ENCODE measurements around the gene MOB2. TPM values are rescaled to one million over a fixed set of nuclear protein-coding genes. Genes with fewer than 3 reads are reported as not detected.
A peak's percentile ranks its signal among the peaks of the same experiment; 100 is the strongest.

Gene MOB2
- polyA plus RNA-seq, 6 donors from 2014 or later: 29.7 to 50.8 (median 33.2) TPM

DNA sequence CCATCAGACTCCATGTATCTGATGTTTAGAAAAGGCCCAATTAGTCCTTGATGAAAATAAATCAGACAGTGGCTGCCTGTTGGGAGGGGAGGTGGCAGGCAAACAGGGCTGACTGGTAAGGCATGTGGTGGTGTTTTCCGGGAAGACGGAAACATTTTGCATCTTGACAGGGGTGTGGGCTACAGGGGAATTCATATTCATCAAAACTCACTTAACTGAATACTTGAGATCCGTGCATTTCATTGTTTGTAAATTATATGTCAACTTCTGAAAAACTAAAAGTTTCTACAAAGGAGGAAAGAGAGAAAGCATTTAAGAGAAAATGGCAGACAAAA, 10.1 kb upstream of the MOB2 start:
- no peak for ATAC-seq (ENCODE audit: low read depth in 2 of 2)
- no peaks in the 10 kb centered on the region for H3K27me3 Mint-ChIP-seq
- DNase-seq: no peak
- H3K27ac Mint-ChIP-seq: peak overlapping the region in 1 of 6 donors; percentile 18
- H3K9me3 Mint-ChIP-seq: peaks cover 0 to 3% (median 0%) of the 10 kb centered on the region in 7 donors
- peaks cover 58 to 72% (median 60%) of the 10 kb centered on the region in 3 donors for H3K4me1 Mint-ChIP-seq
- peaks cover 26 to 33% of the 10 kb centered on the region in 2 donors for H3K36me3 Mint-ChIP-seq
- H3K4me3 Mint-ChIP-seq: no peak overlapping the region

DNA sequence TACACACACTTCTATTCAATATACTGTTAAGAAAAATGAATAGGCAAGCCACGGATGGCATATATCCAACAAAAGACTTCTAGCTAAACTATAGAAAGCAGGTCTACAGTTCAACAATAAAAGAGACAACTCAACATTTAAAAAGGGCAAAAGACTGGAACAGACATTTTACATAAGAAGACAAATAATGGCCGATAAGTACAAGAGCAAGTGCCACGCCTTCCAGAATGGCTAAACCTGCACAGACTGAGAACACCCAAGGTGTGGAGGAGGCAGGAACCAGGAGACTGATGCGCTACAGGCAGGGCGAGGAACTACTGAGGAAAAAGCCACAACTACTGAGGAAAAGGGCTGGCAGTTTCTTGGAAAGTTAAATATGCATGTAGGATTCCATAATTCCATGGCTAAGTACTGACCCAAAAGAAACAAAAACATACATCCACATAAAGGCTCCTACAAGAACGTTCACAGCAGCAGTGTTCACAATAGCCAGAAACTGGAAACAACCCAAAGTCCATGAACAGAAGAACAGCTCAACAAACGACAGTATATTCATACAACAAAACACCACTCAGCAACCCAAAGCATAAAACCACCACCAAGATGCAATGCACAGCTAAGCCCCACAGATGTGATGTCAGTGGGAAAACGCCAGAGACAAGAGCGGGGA, 9.6 kb upstream of the MOB2 start:
- H3K27ac Mint-ChIP-seq: no peak overlapping the region
- H3K4me3 Mint-ChIP-seq: no peak overlapping the region
- ATAC-seq (ENCODE audit: low read depth in 2 of 2) (no peak), DNase-seq (no peak)
- peaks cover 0 to 3% (median 0%) of the 10 kb centered on the region in 7 donors for H3K9me3 Mint-ChIP-seq
- no peaks in the 10 kb centered on the region for H3K27me3 Mint-ChIP-seq
- H3K4me1 Mint-ChIP-seq: peaks cover 56 to 67% (median 58%) of the 10 kb centered on the region in 3 donors
- H3K36me3 Mint-ChIP-seq: peaks cover 26 to 33% of the 10 kb centered on the region in 2 donors

DNA sequence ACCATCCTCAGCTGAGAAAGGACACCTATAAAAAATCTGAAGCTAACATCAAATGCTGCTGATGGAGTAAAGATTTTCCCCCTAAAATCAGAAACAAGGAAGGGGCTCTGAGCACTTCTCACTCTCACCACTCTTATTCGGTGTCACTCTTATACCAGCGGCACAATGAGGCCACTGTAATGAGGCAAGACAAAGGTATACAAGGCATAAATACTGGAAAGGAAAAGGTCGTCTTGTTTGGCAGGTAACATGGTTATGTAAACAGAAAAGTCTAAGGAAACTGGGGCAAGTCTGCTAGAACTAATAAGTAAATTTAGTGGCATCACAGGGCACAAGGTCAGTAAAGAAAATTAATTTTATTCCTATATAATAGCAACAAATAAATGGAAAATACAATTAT, 8.1 kb upstream of the MOB2 start:
- H3K9me3 Mint-ChIP-seq: peaks cover 0 to 2% (median 0%) of the 10 kb centered on the region in 7 donors
- H3K4me3 Mint-ChIP-seq: no peak overlapping the region
- no peak for DNase-seq
- H3K4me1 Mint-ChIP-seq: peaks cover 50 to 62% (median 53%) of the 10 kb centered on the region in 3 donors
- no peak overlapping the region for H3K27ac Mint-ChIP-seq
- peaks cover 18 to 22% of the 10 kb centered on the region in 2 donors for H3K36me3 Mint-ChIP-seq
- ATAC-seq (ENCODE audit: low read depth in 2 of 2): no peak
- H3K27me3 Mint-ChIP-seq: no peaks in the 10 kb centered on the region

DNA sequence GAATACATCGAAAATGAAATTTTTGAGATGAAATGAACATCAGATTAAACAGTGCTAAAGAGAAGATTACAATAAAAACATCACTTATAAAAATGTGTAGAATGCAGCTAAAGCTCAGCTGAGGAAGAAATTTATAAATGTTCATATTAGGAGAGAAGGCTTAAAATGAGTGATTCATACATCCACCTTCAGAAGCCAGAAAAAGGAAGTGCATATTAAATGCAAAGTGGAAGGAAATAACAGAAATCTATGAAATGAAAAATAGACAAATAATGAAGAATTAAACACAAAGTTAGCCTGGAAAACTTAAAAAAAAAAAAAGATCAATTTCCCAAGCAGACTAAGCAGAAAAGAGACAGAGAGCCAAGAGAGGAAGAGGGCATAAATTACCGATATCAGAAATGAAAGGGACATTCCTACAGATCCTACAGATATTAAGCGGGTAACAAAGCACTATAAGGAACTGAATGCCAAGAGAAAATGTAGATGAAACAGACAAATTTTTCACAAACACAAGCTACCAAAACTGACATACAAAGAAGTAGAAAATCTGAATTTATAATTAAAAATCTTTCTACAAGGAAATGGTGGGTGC, 7.2 kb upstream of the MOB2 start:
- Mint-ChIP-seq H3K4me3 (peak overlapping the region in 2 of 8 donors; percentile 1 to 46), H3K27ac (peak overlapping the region in 3 of 6 donors; percentile 1 to 50 (median 14)), H3K4me1 (peaks cover 54 to 65% (median 58%) of the 10 kb centered on the region in 3 donors), H3K9me3 (peaks cover 0 to 2% (median 0%) of the 10 kb centered on the region in 7 donors), H3K36me3 (peaks cover 10 to 19% of the 10 kb centered on the region in 2 donors), H3K27me3 (no peaks in the 10 kb centered on the region)
- no peak for ATAC-seq (ENCODE audit: low read depth in 2 of 2)
- DNase-seq: no peak

DNA sequence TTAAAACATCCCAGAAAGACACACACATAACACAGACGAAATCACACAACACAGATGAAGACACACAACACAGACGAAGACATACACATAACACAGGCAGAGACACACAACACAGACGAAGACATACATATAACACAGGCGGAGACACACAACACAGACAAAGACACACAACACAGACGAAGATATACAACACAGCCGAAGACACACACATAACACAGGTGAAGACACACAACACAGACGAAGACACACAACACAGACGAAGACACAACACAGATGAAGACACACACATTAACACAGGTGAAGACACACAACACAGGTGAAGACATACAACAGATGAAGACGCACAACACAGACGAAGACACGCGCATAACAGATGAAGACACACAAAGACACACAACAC, 4.8 kb upstream of the MOB2 start:
- DNase-seq: no peak
- Mint-ChIP-seq H3K27me3 (no peaks in the 10 kb centered on the region), H3K4me1 (peaks cover 36 to 57% (median 56%) of the 10 kb centered on the region in 3 donors), H3K4me3 (no peak overlapping the region), H3K9me3 (peaks cover 0 to 2% (median 0%) of the 10 kb centered on the region in 7 donors), H3K36me3 (peaks cover 6 to 9% of the 10 kb centered on the region in 2 donors), H3K27ac (no peak overlapping the region)
- ATAC-seq (ENCODE audit: low read depth in 2 of 2): no peak

DNA sequence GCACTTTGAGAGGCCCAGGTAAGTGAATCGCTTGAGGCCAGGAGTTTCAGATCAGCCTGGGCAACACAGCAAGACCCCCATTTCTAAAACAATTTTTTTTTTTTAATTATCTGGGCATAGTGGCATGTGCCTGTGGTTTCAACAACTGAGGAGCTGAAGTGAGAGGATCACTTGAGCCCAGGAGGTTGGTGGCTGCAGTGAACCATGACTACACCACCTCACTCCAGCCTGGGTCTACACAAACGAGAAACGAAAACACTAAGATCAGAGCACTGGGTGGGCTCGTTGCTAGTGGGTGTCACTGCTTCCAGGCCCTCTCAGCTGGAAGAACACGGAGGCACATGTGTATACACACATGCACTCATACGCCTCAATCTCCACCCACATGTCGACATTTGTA, 4.1 kb upstream of the MOB2 start:
- H3K9me3 Mint-ChIP-seq: no peaks in the 10 kb centered on the region
- no peaks in the 10 kb centered on the region for H3K27me3 Mint-ChIP-seq

DNA sequence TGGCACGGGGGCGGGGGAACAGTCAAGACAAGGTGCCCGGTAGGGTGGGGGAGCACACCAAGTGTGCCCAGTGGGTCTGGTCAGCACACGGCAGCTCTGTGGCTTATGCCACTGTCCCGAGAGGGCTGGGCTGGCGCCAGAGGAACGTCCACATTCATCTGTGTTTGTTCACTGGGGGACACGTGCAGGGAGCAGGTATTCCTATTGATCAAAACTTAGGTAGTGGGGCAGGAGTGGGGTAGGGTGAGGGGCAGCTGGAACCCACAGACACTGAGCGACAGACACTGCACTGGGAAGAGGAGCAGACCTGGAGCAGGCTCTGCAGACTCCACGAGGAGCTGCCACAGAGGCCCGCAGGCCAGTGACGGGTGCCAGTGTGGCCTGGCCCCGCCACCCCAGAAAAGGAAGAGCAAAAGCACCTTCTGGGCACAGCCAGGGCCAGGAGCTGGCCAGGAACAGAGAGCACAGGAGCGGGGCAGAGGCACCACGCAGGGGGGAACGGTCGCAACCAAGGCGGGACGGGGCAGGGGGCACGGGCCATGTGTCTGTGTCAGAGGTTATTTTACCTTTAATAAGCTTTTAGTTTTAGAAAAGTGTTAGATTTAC, 2.1 kb upstream of the MOB2 start:
- H3K4me3 Mint-ChIP-seq: peak overlapping the region in 2 of 8 donors; percentile 10 to 73
- ATAC-seq (ENCODE audit: low read depth in 2 of 2) (no peak), DNase-seq (no peak)
- H3K27ac Mint-ChIP-seq: no peak overlapping the region
- no peaks in the 10 kb centered on the region for H3K9me3 Mint-ChIP-seq
- no peaks in the 10 kb centered on the region for H3K27me3 Mint-ChIP-seq
- peaks cover 35 to 54% (median 47%) of the 10 kb centered on the region in 3 donors for H3K4me1 Mint-ChIP-seq
- H3K36me3 Mint-ChIP-seq: no peaks in the 10 kb centered on the region

More for the DNA sequence above, 4.1 kb upstream of the MOB2 start:
- ATAC-seq (ENCODE audit: low read depth in 2 of 2): no peak
- H3K27ac Mint-ChIP-seq: no peak overlapping the region
- H3K36me3 Mint-ChIP-seq: peaks cover 0 to 1% of the 10 kb centered on the region in 2 donors
- peak overlapping the region in 1 of 8 donors; percentile 20 for H3K4me3 Mint-ChIP-seq
- H3K4me1 Mint-ChIP-seq: peaks cover 37 to 54% (median 51%) of the 10 kb centered on the region in 3 donors
- DNase-seq: no peak

DNA sequence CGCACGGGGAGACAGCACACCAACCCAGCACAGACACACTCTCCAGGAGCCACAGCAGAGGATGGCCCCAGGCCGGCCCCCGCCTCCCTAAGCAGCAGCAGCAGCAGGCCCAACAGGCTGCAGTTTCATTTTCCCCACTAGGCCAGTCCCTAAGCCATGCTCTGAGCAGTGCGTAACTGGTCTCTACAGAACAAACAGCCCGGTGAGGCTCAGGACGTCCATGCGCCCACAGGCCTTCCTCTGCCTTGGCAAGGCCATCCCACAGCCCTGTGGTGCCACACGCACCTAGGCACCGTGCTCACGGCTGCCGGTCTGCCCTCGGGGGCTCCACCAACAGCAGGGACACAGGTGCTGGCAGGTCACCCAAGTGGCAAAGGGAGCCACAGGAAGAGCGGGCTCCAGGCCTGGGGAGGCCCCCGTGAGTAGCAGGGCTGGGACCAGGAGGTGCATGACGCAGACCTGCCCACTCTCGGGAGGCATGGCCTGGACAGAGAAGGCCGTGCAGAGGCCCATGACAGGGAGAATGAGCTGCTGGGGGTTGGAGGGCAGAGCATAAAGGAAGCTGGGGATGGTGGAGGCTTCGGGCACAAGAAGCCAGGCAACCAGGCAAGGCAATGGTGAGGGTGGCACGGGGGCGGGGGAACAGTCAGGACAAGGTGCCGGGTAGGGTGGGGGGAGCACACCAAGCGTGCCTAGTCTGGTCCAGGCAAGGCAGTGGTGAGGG, 1.4 kb upstream of the MOB2 start:
- no peak for ATAC-seq (ENCODE audit: low read depth in 2 of 2)
- Mint-ChIP-seq H3K9me3 (no peaks in the 10 kb centered on the region), H3K27me3 (no peaks in the 10 kb centered on the region), H3K36me3 (no peaks in the 10 kb centered on the region), H3K4me3 (peak overlapping the region in 2 of 8 donors; percentile 21 to 73), H3K27ac (peak overlapping the region in 1 of 6 donors; percentile 31), H3K4me1 (peaks cover 33 to 53% (median 40%) of the 10 kb centered on the region in 3 donors)
- no peak for DNase-seq

DNA sequence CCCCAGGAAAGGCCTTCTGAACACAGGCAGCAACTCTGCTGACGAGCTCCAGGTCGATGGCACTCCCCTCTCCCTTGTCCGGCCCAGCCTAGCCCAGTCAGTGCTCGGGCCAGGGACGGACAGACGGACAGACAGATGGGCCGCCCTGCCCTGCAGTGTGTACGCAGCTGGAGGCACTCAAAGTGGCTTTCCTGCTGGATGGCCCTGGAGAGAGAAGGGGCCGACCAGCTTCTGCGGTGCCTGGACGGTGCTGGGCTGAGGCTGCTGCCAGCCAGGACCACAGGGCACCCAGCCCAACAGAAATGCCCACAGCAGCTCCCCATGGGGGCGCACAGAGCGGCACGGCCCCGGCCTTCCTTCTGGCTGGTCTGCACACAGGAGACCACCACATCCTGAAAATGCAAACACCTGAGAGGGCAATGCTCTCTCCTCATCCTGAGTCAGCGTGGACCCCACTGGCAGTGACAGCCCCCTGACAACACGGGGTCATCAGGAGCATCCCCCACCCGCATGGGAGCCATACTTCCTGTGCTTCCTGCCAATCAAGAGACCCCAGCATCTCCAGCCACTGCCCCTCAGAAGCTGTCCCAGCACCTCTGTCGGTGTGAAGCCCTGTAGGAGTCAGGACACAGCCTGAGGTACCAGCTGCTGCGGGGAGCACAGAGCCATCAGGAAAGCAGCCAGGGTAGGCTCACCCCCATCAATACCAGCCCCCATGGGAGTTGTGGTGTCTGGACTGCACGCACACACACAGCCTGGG, 692 bp upstream of the MOB2 start:
- ATAC-seq (ENCODE audit: low read depth in 2 of 2) (no peak), DNase-seq (no peak)
- Mint-ChIP-seq H3K4me1 (peaks cover 25 to 46% (median 33%) of the 10 kb centered on the region in 3 donors), H3K4me3 (no peak overlapping the region), H3K9me3 (no peaks in the 10 kb centered on the region), H3K27me3 (no peaks in the 10 kb centered on the region), H3K36me3 (no peaks in the 10 kb centered on the region), H3K27ac (peak overlapping the region in 2 of 6 donors; percentile 31 to 73)

DNA sequence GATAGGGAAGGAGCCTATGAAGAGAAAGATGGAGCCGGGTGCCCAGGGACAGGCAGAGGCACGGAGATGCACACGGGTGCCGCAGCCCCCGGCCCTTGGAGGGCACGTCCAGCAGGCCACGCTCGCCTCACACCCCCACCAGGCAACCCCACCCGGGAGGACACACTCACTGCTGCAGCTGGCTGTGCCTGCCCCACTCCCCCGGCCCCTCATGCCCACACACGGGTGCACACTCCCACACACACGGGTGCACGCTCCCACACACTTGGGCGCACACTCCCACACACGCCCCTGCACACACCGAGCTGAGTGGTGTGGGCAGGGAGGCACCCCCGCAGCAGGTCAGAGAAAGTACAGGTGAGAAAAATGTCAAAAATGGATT, 1.1 kb downstream of the MOB2 start:
- H3K4me1 Mint-ChIP-seq: peaks cover 25 to 45% (median 30%) of the 10 kb centered on the region in 3 donors
- peak overlapping the region in 2 of 8 donors; percentile 40 to 50 for H3K4me3 Mint-ChIP-seq
- peak overlapping the region in 3 of 6 donors; percentile 61 to 79 (median 63) for H3K27ac Mint-ChIP-seq
- no peak for DNase-seq
- H3K27me3 Mint-ChIP-seq: no peaks in the 10 kb centered on the region
- ATAC-seq (ENCODE audit: low read depth in 2 of 2): no peak
- no peaks in the 10 kb centered on the region for H3K9me3 Mint-ChIP-seq
- no peaks in the 10 kb centered on the region for H3K36me3 Mint-ChIP-seq

DNA sequence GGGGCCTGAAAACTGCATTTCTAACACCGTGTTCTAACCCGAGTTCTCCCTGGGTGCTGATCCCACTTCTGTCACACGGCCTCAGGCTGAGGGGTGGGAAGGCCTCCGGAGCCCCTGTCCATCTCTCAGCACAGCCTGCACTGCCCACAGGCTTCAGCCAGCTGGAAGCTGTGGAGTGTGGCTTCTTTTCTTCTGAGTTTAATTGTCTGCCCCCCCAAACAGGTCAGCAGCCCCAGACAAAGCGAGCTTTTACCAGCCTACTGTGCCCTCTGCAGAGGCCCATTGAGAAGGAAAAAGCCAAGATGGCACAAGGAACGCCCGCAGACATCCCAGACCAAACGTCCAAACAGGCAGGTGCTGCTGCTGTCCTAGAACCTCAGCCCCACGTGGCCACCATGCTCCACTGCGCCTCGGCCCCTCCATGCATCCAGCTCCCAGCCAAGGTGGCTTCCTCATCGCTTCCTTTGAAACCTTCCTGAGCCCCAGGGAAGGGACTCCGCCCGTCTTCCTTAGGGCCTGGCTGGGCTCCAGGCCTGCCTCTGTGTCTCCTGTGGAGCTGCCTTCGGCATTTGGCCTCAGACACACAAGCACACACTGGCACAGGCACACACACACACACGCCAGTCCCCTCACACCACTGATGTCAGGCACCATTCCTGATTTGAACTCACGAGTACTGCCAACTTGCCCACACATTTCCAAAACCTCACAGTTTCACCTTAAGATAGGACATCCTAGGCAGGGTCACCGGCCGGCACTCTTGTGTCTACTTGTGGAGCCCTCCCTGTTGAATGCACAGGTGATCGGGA, 1.7 kb downstream of the MOB2 start:
- peak overlapping the region in 3 of 6 donors; percentile 34 to 63 (median 61) for H3K27ac Mint-ChIP-seq
- peak overlapping the region in 2 of 8 donors; percentile 24 to 50 for H3K4me3 Mint-ChIP-seq
- no peak for ATAC-seq (ENCODE audit: low read depth in 2 of 2)
- no peaks in the 10 kb centered on the region for H3K36me3 Mint-ChIP-seq
- no peaks in the 10 kb centered on the region for H3K9me3 Mint-ChIP-seq
- no peaks in the 10 kb centered on the region for H3K27me3 Mint-ChIP-seq
- peaks cover 28 to 45% (median 30%) of the 10 kb centered on the region in 3 donors for H3K4me1 Mint-ChIP-seq
- DNase-seq: no peak

DNA sequence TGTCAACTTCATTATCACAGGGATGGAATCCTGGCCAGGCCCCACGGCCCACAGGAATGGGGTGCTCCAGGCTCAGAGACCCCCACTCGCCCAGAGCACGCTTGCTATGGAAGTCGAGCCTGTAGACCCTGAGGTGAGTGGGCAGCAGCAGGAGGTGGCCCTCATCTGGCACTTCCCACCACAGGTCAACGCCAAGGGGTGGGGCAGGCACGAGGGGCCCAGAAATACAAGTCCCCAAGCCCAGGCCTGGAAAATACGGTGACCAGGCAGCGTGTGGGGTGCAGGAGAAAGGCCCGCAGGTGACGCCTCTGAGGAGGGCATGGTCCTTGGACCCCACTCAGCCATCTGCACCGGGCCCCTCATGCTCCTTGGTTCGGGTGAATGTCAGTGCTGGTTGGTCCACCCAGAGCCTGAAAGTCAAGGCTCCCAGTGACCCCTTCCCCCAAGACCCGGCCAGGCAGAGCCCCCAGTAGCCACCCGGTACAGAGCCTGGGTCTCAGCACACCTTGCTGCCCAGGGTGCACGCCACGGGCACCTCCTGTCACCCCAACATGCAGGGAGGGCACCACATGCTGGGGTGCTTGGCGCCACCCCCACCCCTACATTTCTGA, 2.4 kb downstream of the MOB2 start:
- DNase-seq (no peak), ATAC-seq (ENCODE audit: low read depth in 2 of 2) (no peak)
- peaks cover 24 to 40% (median 24%) of the 10 kb centered on the region in 3 donors for H3K4me1 Mint-ChIP-seq
- H3K27me3 Mint-ChIP-seq: no peaks in the 10 kb centered on the region
- H3K27ac Mint-ChIP-seq: no peak overlapping the region
- no peaks in the 10 kb centered on the region for H3K9me3 Mint-ChIP-seq
- peaks cover 0 to under 1% of the 10 kb centered on the region in 2 donors for H3K36me3 Mint-ChIP-seq
- no peak overlapping the region for H3K4me3 Mint-ChIP-seq
